HepG2 (cell line): Measurements from ENCODE around the gene GRID1. TPM values are rescaled to one million over a fixed set of nuclear protein-coding genes. Genes with fewer than 3 reads are reported as not detected.

Experiments
- ATAC-seq: fragments of 200-7000 bp; cut with Tn5 transposase; 3 replicates; pipeline ENCODE4 v1.9.1; 2020; ENCODE audit warnings: mild to moderate bottlenecking, moderate library complexity
- BruUV-seq: library from RNA; stranded (reverse); fragments of 400-500 nt; replicated peaks from 2 replicates; lab custom pipeline; 2021; lab: Mats Ljungman, UMichigan
- CTCF ChIA-PET: fragments of 300-600 bp; formaldehyde crosslinking; extraction: SDS; loops from one replicate; lab custom pipeline; 2021; ENCODE audit warnings: low total read pairs, inconsistent platforms, low intra/inter-chr PET ratio; lab: Yijun Ruan, JAX
- POLR2A ChIA-PET: fragments of 350-600 bp; sonication (Branson Sonifier 250); formaldehyde crosslinking; loops from one replicate; lab custom pipeline; 2020; ENCODE audit warnings: antibody characterized with exemption, inconsistent platforms; lab: Yijun Ruan, JAX
- DNase-seq: peaks from one replicate; pipeline ENCODE4 v3.0.0-alpha.2; 2015; ENCODE audit warnings: low spot score
- FAIRE-seq: peaks from 3 replicates; lab custom pipeline; 2011; peaks lifted over from hg19 to GRCh38; lab: Jason Lieb, UNC
- H2AFZ ChIP-seq: one replicate; pipeline ENCODE4 v1.6.1; 2011; ENCODE audit warnings: low read length, inconsistent platforms
- H3K27ac ChIP-seq: fragments of 300-600 bp; 3 replicates; pipeline ENCODE4 v1.8.0; 2011; ENCODE audit warnings: mixed run types, mild to moderate bottlenecking, mixed read lengths, low read length, inconsistent platforms; ENCODE audit not compliant: insufficient read depth; ENCODE audit errors: extremely low read length
- H3K27me3 ChIP-seq, 2 experiments: fragments of 200-600 bp in 1 of 2; 2 replicates in 1 of 2; 3 replicates in 1 of 2; pipeline versions ENCODE4 v1.6.0 to v1.8.0; 2011; ENCODE audit warnings: low read length in 2 of 2, mild to moderate bottlenecking in 2 of 2, moderate library complexity in 2 of 2, inconsistent platforms in 1 of 2; ENCODE audit not compliant: insufficient read depth in 2 of 2, control insufficient read depth in 1 of 2
- H3K36me3 ChIP-seq, 2 experiments: fragments of 200-600 bp in 1 of 2; replicated peaks in 1 of 2; 2 replicates in 1 of 2; 3 replicates in 1 of 2; pipeline versions ENCODE4 v1.5.1 to v1.8.0; 2011; ENCODE audit warnings: low read length in 2 of 2, inconsistent platforms in 1 of 2; ENCODE audit not compliant: insufficient read depth in 2 of 2, control insufficient read depth in 1 of 2
- H3K4me1 ChIP-seq: 2 replicates; pipeline ENCODE4 v1.5.1; 2012; ENCODE audit warnings: low read length, inconsistent platforms; ENCODE audit not compliant: insufficient read depth
- H3K4me2 ChIP-seq: 2 replicates; pipeline ENCODE4 v1.6.0; 2011; ENCODE audit warnings: low read depth, low read length, inconsistent platforms
- H3K4me3 ChIP-seq, 3 experiments: fragments of 200-600 bp in 1 of 3; sonication (generic), shearing (Covaris generic) in 1 of 3; replicated peaks in 1 of 3; 2 replicates each; pipeline ENCODE4 v1.5.1; 2011 to 2016; ENCODE audit warnings: low read length in 3 of 3, inconsistent platforms in 2 of 3, low read depth in 2 of 3, mild to moderate bottlenecking in 2 of 3, control low read depth in 1 of 3, mixed read lengths in 1 of 3; ENCODE audit not compliant: insufficient read depth in 1 of 3
- H3K79me2 ChIP-seq: one replicate; pipeline ENCODE4 v1.6.1; 2011; ENCODE audit warnings: low read length, inconsistent platforms; ENCODE audit not compliant: insufficient read depth
- H3K9ac ChIP-seq: 2 replicates; pipeline ENCODE4 v1.6.0; 2011; ENCODE audit warnings: mild to moderate bottlenecking, low read depth, low read length, inconsistent platforms; ENCODE audit not compliant: insufficient read depth
- H3K9me3 ChIP-seq: 2 replicates; pipeline ENCODE4 v1.5.1; 2012; ENCODE audit warnings: mild to moderate bottlenecking, low read length
- H4K20me1 ChIP-seq: 2 replicates; pipeline ENCODE4 v1.6.0; 2011; ENCODE audit warnings: inconsistent platforms, mild to moderate bottlenecking, low read length, moderate library complexity; ENCODE audit not compliant: insufficient read depth
- BCLAF1 ChIP-seq: fragments of 450-650 bp; IDR thresholded peaks from 2 replicates; pipeline ENCODE4 v1.6.1; 2017; ENCODE audit warnings: mild to moderate bottlenecking
- ETS1 ChIP-seq: sonication (generic); formaldehyde crosslinking; IDR thresholded peaks from 2 replicates; pipeline ENCODE4 v1.4.0; 2020; ENCODE audit warnings: missing genetic modification reagents
- GLI4 ChIP-seq: sonication (generic); formaldehyde crosslinking; IDR thresholded peaks from 2 replicates; pipeline ENCODE4 v1.5.1; 2020; ENCODE audit warnings: missing genetic modification reagents, mild to moderate bottlenecking, moderate library complexity, borderline replicate concordance
- ZBTB38 ChIP-seq: sonication (generic); formaldehyde crosslinking; IDR thresholded peaks from 2 replicates; pipeline ENCODE4 v1.5.1; 2020; ENCODE audit warnings: mild to moderate bottlenecking, missing genetic modification reagents
- ZBTB46 ChIP-seq: sonication (generic); formaldehyde crosslinking; IDR thresholded peaks from 2 replicates; pipeline ENCODE4 v1.4.0; 2020; ENCODE audit warnings: mild to moderate bottlenecking, missing genetic modification reagents, borderline replicate concordance
- ZNF256 ChIP-seq: sonication (generic); formaldehyde crosslinking; conservative IDR thresholded peaks from 2 replicates; pipeline ENCODE4 v1.4.0; 2020; ENCODE audit warnings: missing genetic modification reagents
- ZNF678 ChIP-seq: sonication (generic); formaldehyde crosslinking; IDR thresholded peaks from 2 replicates; pipeline ENCODE4 v1.4.0; 2020; ENCODE audit warnings: mild to moderate bottlenecking, missing genetic modification reagents
- WGBS: methylation state at CpG from one replicate; pipeline ENCODE4 v1.1.6; 2017; ENCODE audit warnings: low lambda C conversion rate; 5-methylcytosine and 5-hydroxymethylcytosine counted together
- in situ Hi-C: cut with HindIII; loops from 2 replicates; pipeline ENCODE4 v1.10.0; 2017; ENCODE audit warnings: low pct_unique_long_range_greater_than_20kb; ENCODE audit not compliant: extremely low pct_ligation_motif_present
- intact Hi-C: fragments of 100-400 bp; cut with micrococcal nuclease; formaldehyde crosslinking; loops from one replicate; pipeline ENCODE4 v1.10.0; 2022; ENCODE audit not compliant: unreplicated experiment
- polyA plus RNA-seq, 8 experiments: library from polyadenylated mRNA; depleted of rRNA in 3 of 8; stranded (reverse) in 7 of 8; unstranded in 1 of 8; fragments of >200 nt; fragmentation: Illumina TruSeq in 4 of 8; extraction: Trizol in 4 of 8; gene quantifications; 2 replicates each; pipeline versions ENCODE4 v1.2.1 to v1.2.3, GENCODE V29; 2011 to 2016; ENCODE audit warnings: low read depth in 4 of 8, missing spikeins in 1 of 8, mixed read lengths in 1 of 8; ENCODE audit not compliant: insufficient read depth in 1 of 8
- total RNA-seq, 5 experiments: library from RNA; depleted of rRNA; stranded (reverse); fragments of >200 nt; fragmentation: Illumina TruSeq; extraction: Trizol; gene quantifications; 2 replicates each; pipeline ENCODE4 v1.2.3, GENCODE V29; 2016; ENCODE audit warnings: low read depth in 1 of 5

The GRID1 gene
- total and polyA plus RNA-seq, 2 of the 13 experiments (the other 11 are each of a cell fraction or from before 2014, with no cell fraction given), result 0.05 TPM; not detected in 1

- TF ChIP-seq ZBTB46 (CRISPR knock-in tag) (no peak), BCLAF1 (no peak), GLI4 (no peak), ZBTB38 (CRISPR knock-in tag) (no peak), ZNF678 (CRISPR knock-in tag) (no peak), ZNF256 (CRISPR knock-in tag) (no peak)
These were observed 18.7 kb downstream of the GRID1 start (continued) for GRCh38 chr10:86347856-86348255.

GRCh38 chr10:86346799-86347665 lies 19.6 kb downstream of the GRID1 start:
- no peaks in the 10 kb centered on the region for H3K4me1 ChIP-seq
- no peak for FAIRE-seq
- H3K79me2 ChIP-seq, result no peaks in the 10 kb centered on the region
- H2AFZ ChIP-seq, result no peak overlapping the region
- peaks cover 5% of the 10 kb centered on the region; the same call in 1 of the 2 replicates for H4K20me1 ChIP-seq
- no TSS peak for BruUV-seq
- no peak overlapping the region for H3K4me3 ChIP-seq
- POLR2A ChIA-PET, result no interaction called here
- no peaks in the 10 kb centered on the region for H3K36me3 ChIP-seq
- intact Hi-C loops (no loop called here), in situ Hi-C loops (no loop called here)
- no peak overlapping the region for H3K27ac ChIP-seq
- WGBS, result 0% methylated on average over 6 of the region's 11 CpGs
- H3K27me3 ChIP-seq, result peaks cover 6 to 22% of the 10 kb centered on the region in 2 experiments; a peak in 2 of 5 replicates
- no peaks in the 10 kb centered on the region for H3K9me3 ChIP-seq
- no peak for TF ChIP-seq ETS1 (CRISPR knock-in tag)
- no peak overlapping the region for H3K9ac ChIP-seq
- DNase-seq, result no peak
- CTCF ChIA-PET, result no interaction called here
- no peak for ATAC-seq
- H3K4me2 ChIP-seq, result no peak overlapping the region
